Measurements from ENCODE around the gene PLCH1.

DNA sequence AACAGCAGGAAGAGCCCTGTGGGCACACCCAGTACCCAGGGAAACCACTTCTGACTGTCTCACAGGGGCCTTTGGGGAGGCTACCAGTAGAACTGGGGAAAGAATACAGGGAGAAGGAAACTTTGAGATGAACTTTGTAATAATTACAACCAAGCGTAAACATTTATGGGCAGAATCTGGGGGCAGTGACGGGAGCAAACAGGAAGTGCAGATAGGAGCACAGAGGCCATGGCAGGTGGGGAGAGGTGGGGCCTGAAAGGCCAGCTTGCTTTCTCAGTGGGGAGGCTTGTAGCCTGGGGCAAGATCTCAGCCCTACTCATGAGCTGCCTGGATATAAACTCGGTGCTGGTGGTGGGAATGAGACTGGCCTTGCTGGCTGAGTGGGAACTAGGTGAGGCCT is 209.8 kb downstream of the PLCH1 start:
- TF ChIP-seq EP300 (IDR thresholded peaks at IDR 0.05; ENCODE audit: low read length) (no peak), RBM39 (optimal IDR thresholded peaks at IDR 0.05; ENCODE audit: low read depth, low read length) (no peak), ZNF12 (CRISPR knock-in tag; IDR thresholded peaks at IDR 0.05) (no peak), ELF1 (tag; IDR thresholded peaks at IDR 0.05) (no peak), POLR2A (conservative IDR thresholded peaks at IDR 0.05) (no peak), MAFF (IDR thresholded peaks at IDR 0.05; ENCODE audit: low read length) (no peak), NRF1 (conservative IDR thresholded peaks at IDR 0.05 in 1 of 2, IDR thresholded peaks at IDR 0.05 in 1 of 2) (no peak), ZBTB26 (CRISPR knock-in tag; IDR thresholded peaks at IDR 0.05) (no peak), POLR3G (IDR thresholded peaks at IDR 0.05; ENCODE audit: extremely low read depth, insufficient read length, insufficient replicate concordance) (no peak), RFX7 (CRISPR knock-in tag; IDR thresholded peaks at IDR 0.05) (no peak), ZNF121 (CRISPR knock-in tag; conservative IDR thresholded peaks at IDR 0.05) (no peak), MBD2 (IDR thresholded peaks at IDR 0.05; ENCODE audit: borderline replicate concordance, low read depth) (no peak)
- TF ChIP-seq, protein P1, sequence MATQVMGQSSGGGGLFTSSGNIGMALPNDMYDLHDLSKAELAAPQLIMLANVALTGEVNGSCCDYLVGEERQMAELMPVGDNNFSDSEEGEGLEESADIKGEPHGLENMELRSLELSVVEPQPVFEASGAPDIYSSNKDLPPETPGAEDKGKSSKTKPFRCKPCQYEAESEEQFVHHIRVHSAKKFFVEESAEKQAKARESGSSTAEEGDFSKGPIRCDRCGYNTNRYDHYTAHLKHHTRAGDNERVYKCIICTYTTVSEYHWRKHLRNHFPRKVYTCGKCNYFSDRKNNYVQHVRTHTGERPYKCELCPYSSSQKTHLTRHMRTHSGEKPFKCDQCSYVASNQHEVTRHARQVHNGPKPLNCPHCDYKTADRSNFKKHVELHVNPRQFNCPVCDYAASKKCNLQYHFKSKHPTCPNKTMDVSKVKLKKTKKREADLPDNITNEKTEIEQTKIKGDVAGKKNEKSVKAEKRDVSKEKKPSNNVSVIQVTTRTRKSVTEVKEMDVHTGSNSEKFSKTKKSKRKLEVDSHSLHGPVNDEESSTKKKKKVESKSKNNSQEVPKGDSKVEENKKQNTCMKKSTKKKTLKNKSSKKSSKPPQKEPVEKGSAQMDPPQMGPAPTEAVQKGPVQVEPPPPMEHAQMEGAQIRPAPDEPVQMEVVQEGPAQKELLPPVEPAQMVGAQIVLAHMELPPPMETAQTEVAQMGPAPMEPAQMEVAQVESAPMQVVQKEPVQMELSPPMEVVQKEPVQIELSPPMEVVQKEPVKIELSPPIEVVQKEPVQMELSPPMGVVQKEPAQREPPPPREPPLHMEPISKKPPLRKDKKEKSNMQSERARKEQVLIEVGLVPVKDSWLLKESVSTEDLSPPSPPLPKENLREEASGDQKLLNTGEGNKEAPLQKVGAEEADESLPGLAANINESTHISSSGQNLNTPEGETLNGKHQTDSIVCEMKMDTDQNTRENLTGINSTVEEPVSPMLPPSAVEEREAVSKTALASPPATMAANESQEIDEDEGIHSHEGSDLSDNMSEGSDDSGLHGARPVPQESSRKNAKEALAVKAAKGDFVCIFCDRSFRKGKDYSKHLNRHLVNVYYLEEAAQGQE (IDR thresholded peaks at IDR 0.05; ENCODE audit: borderline replicate concordance), result no peak
- TF ChIP-seq, protein P1 (CRISPR knock-in tag; IDR thresholded peaks at IDR 0.05; ENCODE audit: low read depth), result no peak
- TF ChIP-seq, protein P2, sequence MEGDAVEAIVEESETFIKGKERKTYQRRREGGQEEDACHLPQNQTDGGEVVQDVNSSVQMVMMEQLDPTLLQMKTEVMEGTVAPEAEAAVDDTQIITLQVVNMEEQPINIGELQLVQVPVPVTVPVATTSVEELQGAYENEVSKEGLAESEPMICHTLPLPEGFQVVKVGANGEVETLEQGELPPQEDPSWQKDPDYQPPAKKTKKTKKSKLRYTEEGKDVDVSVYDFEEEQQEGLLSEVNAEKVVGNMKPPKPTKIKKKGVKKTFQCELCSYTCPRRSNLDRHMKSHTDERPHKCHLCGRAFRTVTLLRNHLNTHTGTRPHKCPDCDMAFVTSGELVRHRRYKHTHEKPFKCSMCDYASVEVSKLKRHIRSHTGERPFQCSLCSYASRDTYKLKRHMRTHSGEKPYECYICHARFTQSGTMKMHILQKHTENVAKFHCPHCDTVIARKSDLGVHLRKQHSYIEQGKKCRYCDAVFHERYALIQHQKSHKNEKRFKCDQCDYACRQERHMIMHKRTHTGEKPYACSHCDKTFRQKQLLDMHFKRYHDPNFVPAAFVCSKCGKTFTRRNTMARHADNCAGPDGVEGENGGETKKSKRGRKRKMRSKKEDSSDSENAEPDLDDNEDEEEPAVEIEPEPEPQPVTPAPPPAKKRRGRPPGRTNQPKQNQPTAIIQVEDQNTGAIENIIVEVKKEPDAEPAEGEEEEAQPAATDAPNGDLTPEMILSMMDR (IDR thresholded peaks at IDR 0.05 in 2 of 3, conservative IDR thresholded peaks at IDR 0.05 in 1 of 3; ENCODE audit: insufficient read depth in 2 of 3, low read depth in 1 of 3, low read length in 3 of 3), result no peak

Data from K562 (cell line).